K562 (cell line): ENCODE data around the gene ZNF490. TPM values are rescaled to one million over a fixed set of nuclear protein-coding genes. Genes with fewer than 3 reads are reported as not detected.

Source experiments
- ATAC-seq: fragments of 200-7000 bp; cut with Tn5 transposase; 3 replicates; pipeline ENCODE4 v1.9.1; 2020; ENCODE audit warnings: moderate library complexity
- BruUV-seq: library from RNA; stranded (reverse); fragments of 400-500 nt; replicated peaks from 2 replicates; lab custom pipeline; 2021; lab: Mats Ljungman, UMichigan
- CTCF ChIA-PET: fragments of 300-600 bp; formaldehyde crosslinking; extraction: SDS; loops from one replicate; lab custom pipeline; 2021; ENCODE audit warnings: low intra/inter-chr PET ratio; lab: Yijun Ruan, JAX
- POLR2A ChIA-PET: fragments of 300-600, 350-650 bp; sonication (Branson Sonifier 250); formaldehyde crosslinking; extraction: SDS; loops from one replicate; lab custom pipeline; 2021; ENCODE audit warnings: antibody characterized with exemption, inconsistent platforms; lab: Yijun Ruan, JAX
- DNase-seq, 4 experiments: peaks; one replicate each; pipeline versions ENCODE4 v3.0.0 to v3.0.0-alpha.2; 2011 to 2018; ENCODE audit warnings: low spot score in 3 of 4, mixed read lengths in 3 of 4; ENCODE audit errors: extremely low read depth in 1 of 4
- FAIRE-seq: peaks from 2 replicates; lab custom pipeline; 2011; peaks lifted over from hg19 to GRCh38; lab: Jason Lieb, UNC
- H2AFZ ChIP-seq: 2 replicates; pipeline ENCODE4 v1.6.0; 2011; ENCODE audit warnings: low read depth, low read length, control low read depth, inconsistent platforms
- H3K27ac ChIP-seq: fragments of 200-600 bp; 3 replicates; pipeline ENCODE4 v1.8.0; 2011; ENCODE audit warnings: low read depth, mild to moderate bottlenecking, control low read depth, inconsistent platforms, low read length, moderate library complexity, mixed read lengths; ENCODE audit errors: extremely low read depth
- H3K27me3 ChIP-seq, 2 experiments: fragments of 300-600 bp in 1 of 2; 2 replicates in 1 of 2; 3 replicates in 1 of 2; pipeline versions ENCODE4 v1.6.0 to v1.8.0; 2011; ENCODE audit warnings: inconsistent platforms in 2 of 2, low read length in 2 of 2, mild to moderate bottlenecking in 1 of 2, mixed read lengths in 1 of 2, moderate library complexity in 1 of 2; ENCODE audit not compliant: control insufficient read depth in 2 of 2, insufficient read depth in 2 of 2
- H3K36me3 ChIP-seq: fragments of 300-600 bp; 3 replicates; pipeline ENCODE4 v1.8.0; 2011; ENCODE audit warnings: mild to moderate bottlenecking, low read length, inconsistent platforms; ENCODE audit not compliant: control insufficient read depth, insufficient read depth
- H3K4me1 ChIP-seq, 2 experiments: fragments of 200-600 bp in 1 of 2; replicated peaks in 1 of 2; 2 replicates in 1 of 2; 3 replicates in 1 of 2; pipeline versions ENCODE4 v1.5.1 to v1.8.0; 2011; ENCODE audit warnings: inconsistent platforms in 2 of 2, low read length in 2 of 2, mild to moderate bottlenecking in 1 of 2, mixed read lengths in 1 of 2, moderate library complexity in 1 of 2; ENCODE audit not compliant: control insufficient read depth in 2 of 2, insufficient read depth in 2 of 2
- H3K4me2 ChIP-seq: 2 replicates; pipeline ENCODE4 v1.6.1; 2011; ENCODE audit warnings: low read length, control low read depth, inconsistent platforms, mixed read lengths; ENCODE audit not compliant: insufficient read depth
- H3K4me3 ChIP-seq: fragments of 200-600 bp; sonication (generic), shearing (Covaris generic); 2 replicates; pipeline ENCODE4 v1.5.1; 2016; ENCODE audit warnings: control low read depth, inconsistent platforms
- H3K79me2 ChIP-seq: fragments of 200-600 bp; 3 replicates; pipeline ENCODE4 v1.8.0; 2011; ENCODE audit warnings: low read length, inconsistent platforms; ENCODE audit not compliant: control insufficient read depth, insufficient read depth
- H3K9ac ChIP-seq, 2 experiments: 2 replicates each; pipeline versions ENCODE4 v1.6.0 to v1.6.1; 2011; ENCODE audit warnings: low read depth in 2 of 2, low read length in 2 of 2, control low read depth in 1 of 2, inconsistent platforms in 1 of 2, mild to moderate bottlenecking in 1 of 2, mixed read lengths in 1 of 2; ENCODE audit not compliant: insufficient read depth in 1 of 2
- H3K9me1 ChIP-seq: one replicate; pipeline ENCODE4 v1.6.0; 2011; ENCODE audit warnings: inconsistent platforms, mild to moderate bottlenecking, low read length, moderate library complexity; ENCODE audit not compliant: control insufficient read depth, insufficient read depth
- H3K9me3 ChIP-seq: replicated peaks from 2 replicates; pipeline ENCODE4 v1.5.1; 2011; ENCODE audit warnings: low read depth, low read length, inconsistent platforms; ENCODE audit not compliant: control insufficient read depth, insufficient read depth
- H4K20me1 ChIP-seq: replicated peaks from 2 replicates; pipeline ENCODE4 v1.6.1; 2011; ENCODE audit warnings: low read length, inconsistent platforms, mixed read lengths; ENCODE audit not compliant: control insufficient read depth, insufficient read depth
- ETV1 ChIP-seq: fragments of 450-650 bp; conservative IDR thresholded peaks from 2 replicates; pipeline ENCODE4 v1.6.1; 2016; ENCODE audit warnings: missing genetic modification characterization, control low read depth, low read depth, missing compliant biosample characterization
- GATAD2A ChIP-seq: fragments of 450-650 bp; IDR thresholded peaks from 2 replicates; pipeline ENCODE4 v1.6.1; 2017
- KAT7 ChIP-seq: sonication (generic); formaldehyde crosslinking; IDR thresholded peaks from 2 replicates; pipeline ENCODE4 v1.8.0; 2022; ENCODE audit warnings: missing genetic modification reagents, mild to moderate bottlenecking, borderline replicate concordance
- NCOR1 ChIP-seq: fragments of 450-650 bp; IDR thresholded peaks from 2 replicates; pipeline ENCODE4 v1.6.1; 2016; ENCODE audit warnings: mild to moderate bottlenecking, moderate library complexity
- TFAP4 ChIP-seq: sonication (generic); formaldehyde crosslinking; IDR thresholded peaks from 2 replicates; pipeline ENCODE4 v1.8.0; 2022; ENCODE audit warnings: missing genetic modification reagents, mild to moderate bottlenecking, moderate library complexity, borderline replicate concordance
- ZBTB9 ChIP-seq: fragments of 450-650 bp; formaldehyde crosslinking; IDR thresholded peaks from 2 replicates; pipeline ENCODE4 v1.4.0; 2020; ENCODE audit warnings: mild to moderate bottlenecking, moderate library complexity
- WGBS: fragments of 100-300 bp; shearing (Covaris generic); methylation state at CpG from one replicate; pipeline ENCODE4 v1.1.6; 2016; ENCODE audit warnings: low coverage, mixed read lengths; ENCODE audit not compliant: insufficient coverage; ENCODE audit errors: missing lambda C conversion rate; 5-methylcytosine and 5-hydroxymethylcytosine counted together
- in situ Hi-C: fragments of 300-500 bp; cut with MboI; formaldehyde crosslinking; loops from 4 replicates; pipeline ENCODE4 v1.15.0; 2018; ENCODE audit warnings: inconsistent platforms, mixed read lengths
- intact Hi-C: fragments of 100-400 bp; cut with micrococcal nuclease; formaldehyde crosslinking; loops from 2 replicates; pipeline ENCODE4 v1.14.2; 2022
- polyA plus RNA-seq, 8 experiments: library from polyadenylated mRNA; depleted of rRNA in 4 of 8; stranded (reverse) in 5 of 8; unstranded in 3 of 8; fragments of >200 nt; fragmentation: Nextera tagmentation in 2 of 8; fragmentation: Illumina TruSeq in 1 of 8; extraction: Ambion mirVana in 2 of 8; extraction: Trizol in 1 of 8; gene quantifications; 2 replicates each; pipeline versions ENCODE4 v1.2.1 to v1.2.3, GENCODE V29; 2011 to 2014; ENCODE audit warnings: inconsistent platforms in 1 of 8, missing spikeins in 1 of 8
- total RNA-seq, 7 experiments: library from RNA; depleted of rRNA in 6 of 7; stranded (reverse); fragments of >200 nt in 6 of 7; fragmentation: Illumina TruSeq in 2 of 7; extraction: Trizol in 2 of 7; gene quantifications; 2 replicates each; pipeline versions ENCODE4 v1.2.1 to v1.2.3, GENCODE V29; 2011 to 2021; ENCODE audit warnings: low replicate concordance in 1 of 7

Gene ZNF490
- total and polyA plus RNA-seq, 9 of the 15 experiments (the other 6 are each of a cell fraction or from before 2014, with no cell fraction given), result 0.90 to 8.3 (median 4.4) TPM

- FAIRE-seq, result no peak
- Histone ChIP-seq H2AFZ (no peak overlapping the region), H3K27me3 (no peaks in the 10 kb centered on the region), H3K4me1 (peaks cover 4 to 27% of the 10 kb centered on the region in 2 experiments; a peak in 4 of 5 replicates), H3K9ac (no peak overlapping the region), H4K20me1 (no peaks in the 10 kb centered on the region), H3K9me1 (no peaks in the 10 kb centered on the region), H3K9me3 (no peaks in the 10 kb centered on the region), H3K27ac (no peak overlapping the region), H3K36me3 (no peaks in the 10 kb centered on the region; the same call in 2 of the 3 replicates), H3K4me2 (no peak overlapping the region), H3K4me3 (no peak overlapping the region), H3K79me2 (no peaks in the 10 kb centered on the region)
- no TSS peak for BruUV-seq
- ChIA-PET CTCF (no interaction called here), POLR2A (no interaction called here)
- DNase-seq, result no peak
- intact Hi-C loops, result no loop called here
- WGBS, result 87% methylated on average over 10 of the region's 10 CpGs
- TF ChIP-seq NCOR1 (no peak), GATAD2A (no peak), ZBTB9 (CRISPR knock-in tag) (no peak), TFAP4 (CRISPR knock-in tag) (no peak), KAT7 (CRISPR knock-in tag) (no peak), ETV1 (no peak)
- no peak for ATAC-seq
- in situ Hi-C loops, result no loop called here
Measured at GRCh38 chr19:12649941-12650340, 39.3 kb upstream of the ZNF490 start.
